ENCODE results near the gene YIF1A. TPM values are rescaled to one million over a fixed set of nuclear protein-coding genes. Genes with fewer than 3 reads are reported as not detected.
"Not testable (repeated sequence)": the region's sequence is repeated elsewhere in the genome, so short reads cannot be mapped to it uniquely, and the experiment has no call there.

Gene YIF1A
- total RNA-seq, 1 donor from 2014 or later = 32.4 TPM

DNA sequence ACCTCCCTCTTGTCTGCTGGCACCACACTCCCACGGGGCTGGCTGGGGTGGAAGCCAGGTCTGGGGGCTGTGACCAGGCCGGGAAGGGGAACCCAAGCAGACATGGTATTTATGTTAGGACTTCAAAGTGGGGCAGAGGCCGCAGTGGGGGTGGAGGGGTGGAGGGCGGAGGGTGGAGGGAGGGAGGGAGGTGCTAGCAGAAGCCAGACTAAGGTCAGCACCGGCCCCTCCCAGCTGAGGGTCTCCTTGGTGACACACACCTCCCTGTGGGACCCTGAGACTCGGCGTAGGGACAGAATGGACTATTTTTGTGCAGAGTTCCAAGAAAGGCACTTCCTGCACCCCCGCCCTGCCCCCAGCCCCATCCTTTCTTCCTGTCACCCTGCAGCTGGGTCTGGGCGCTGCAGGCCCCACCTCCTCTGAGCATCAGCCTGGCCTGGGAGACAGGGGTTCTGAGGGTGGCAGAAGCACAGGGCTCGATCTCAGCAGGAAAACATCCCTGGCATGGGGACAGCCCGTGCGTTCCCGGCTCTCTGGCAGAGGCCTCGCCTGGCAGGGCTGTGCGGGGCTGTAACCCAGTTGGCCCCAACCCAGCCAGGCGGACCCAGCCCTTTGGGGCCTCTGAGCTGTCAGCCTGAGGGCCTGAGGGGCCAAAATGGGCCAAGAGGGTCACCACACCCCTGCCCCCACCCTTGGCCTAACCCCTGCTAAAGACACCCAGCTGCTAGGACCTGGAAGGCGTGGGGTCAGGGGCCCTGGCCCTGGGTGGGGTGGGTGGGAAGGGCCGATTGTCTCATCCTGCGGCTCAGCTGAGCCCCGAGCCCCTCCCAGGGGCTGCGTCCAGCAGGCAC lies 37.5 kb upstream of the YIF1A start:
- no peak for DNase-seq

DNA sequence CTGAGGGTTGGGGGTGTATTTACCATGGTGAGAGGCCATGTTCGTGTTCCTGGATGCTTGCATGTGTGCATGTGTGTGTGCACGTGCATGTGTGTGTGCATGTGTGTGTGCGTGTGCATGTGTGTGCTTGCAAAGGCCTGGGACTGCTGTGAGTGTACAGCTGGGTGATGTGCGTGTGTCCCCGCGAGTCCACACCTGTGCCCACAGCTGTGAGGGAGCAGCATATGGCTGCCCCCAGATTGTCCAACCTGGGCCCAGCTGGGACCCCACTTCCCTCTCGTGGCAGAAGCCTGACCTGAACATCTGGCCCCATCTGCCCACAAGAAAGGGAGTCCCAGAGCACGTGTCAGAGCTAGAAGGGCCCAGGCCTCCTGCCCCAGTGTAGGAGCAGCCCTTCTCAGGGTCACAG lies 36.3 kb upstream of the YIF1A start:
- DNase-seq = no peak

DNA sequence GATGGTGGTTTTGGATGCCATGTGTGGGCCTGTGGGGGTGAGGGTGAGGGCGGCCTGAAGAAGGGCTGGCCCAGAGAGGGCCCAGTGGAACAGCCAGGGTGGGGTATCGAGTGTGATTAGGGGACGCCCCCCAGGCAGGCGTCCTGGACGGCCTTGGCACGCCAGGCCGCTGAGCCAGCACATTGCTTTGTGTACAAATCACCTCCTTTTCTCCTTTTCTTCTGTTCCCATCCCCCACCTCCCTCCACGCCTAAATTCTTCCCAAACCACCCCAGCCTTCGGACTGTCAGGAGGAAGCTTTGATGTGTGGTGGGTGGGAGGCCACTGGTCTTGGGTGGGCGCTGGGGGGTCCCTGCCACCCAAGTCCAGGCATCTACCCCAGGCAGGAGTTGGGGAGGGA lies 35.7 kb upstream of the YIF1A start:
- DNase-seq = no peak

GRCh38 chr11:66323684-66324083 lies 34.7 kb upstream of the YIF1A start:
- no peak for DNase-seq

GRCh38 chr11:66322732-66323427 lies 33.9 kb upstream of the YIF1A start:
- DNase-seq = no peak

- no peak for DNase-seq
These were observed 32.7 kb upstream of the YIF1A start for GRCh38 chr11:66321606-66322005.

- DNase-seq = not testable (repeated sequence)
These were observed 31.8 kb upstream of the YIF1A start for GRCh38 chr11:66320748-66321147.

GRCh38 chr11:66320289-66320688 lies 31.3 kb upstream of the YIF1A start:
- not testable (repeated sequence) for DNase-seq

GRCh38 chr11:66318600-66318970 lies 29.6 kb upstream of the YIF1A start:
- DNase-seq = no peak

GRCh38 chr11:66317723-66318599 lies 29.0 kb upstream of the YIF1A start:
- DNase-seq = peak; percentile 30

- DNase-seq = no peak
These were observed 28.4 kb upstream of the YIF1A start for GRCh38 chr11:66317322-66317722.

GRCh38 chr11:66316849-66317251 lies 27.9 kb upstream of the YIF1A start, which contains the start of gene CD248:
TSS of gene CD248 (minus strand) at chr11:66317044. CDS start at chr11:66317027, 17 bp downstream.
- DNase-seq = no peak

GRCh38 chr11:66315921-66316811 lies 27.2 kb upstream of the YIF1A start:
- DNase-seq = no peak

DNA sequence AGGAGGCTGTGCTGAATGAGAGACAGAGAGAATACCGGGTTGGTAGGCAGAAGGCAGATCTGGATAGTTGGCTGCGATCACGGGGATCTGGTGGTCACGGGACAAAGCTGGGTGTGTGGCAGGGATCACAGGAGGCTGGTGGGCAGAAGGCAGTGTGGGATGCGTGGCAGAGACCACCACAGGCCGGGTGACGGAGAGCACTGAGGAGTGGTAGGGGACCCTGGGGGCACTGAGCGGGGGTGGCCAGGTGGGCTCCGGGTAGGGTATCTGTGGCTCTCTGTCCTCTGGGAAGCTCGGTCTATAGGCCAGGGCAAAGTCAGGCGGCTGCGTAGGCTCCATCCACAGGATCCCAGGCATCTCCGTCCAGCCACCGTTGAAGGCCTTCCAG lies 26.5 kb upstream of the YIF1A start:
- no peak for DNase-seq

DNA sequence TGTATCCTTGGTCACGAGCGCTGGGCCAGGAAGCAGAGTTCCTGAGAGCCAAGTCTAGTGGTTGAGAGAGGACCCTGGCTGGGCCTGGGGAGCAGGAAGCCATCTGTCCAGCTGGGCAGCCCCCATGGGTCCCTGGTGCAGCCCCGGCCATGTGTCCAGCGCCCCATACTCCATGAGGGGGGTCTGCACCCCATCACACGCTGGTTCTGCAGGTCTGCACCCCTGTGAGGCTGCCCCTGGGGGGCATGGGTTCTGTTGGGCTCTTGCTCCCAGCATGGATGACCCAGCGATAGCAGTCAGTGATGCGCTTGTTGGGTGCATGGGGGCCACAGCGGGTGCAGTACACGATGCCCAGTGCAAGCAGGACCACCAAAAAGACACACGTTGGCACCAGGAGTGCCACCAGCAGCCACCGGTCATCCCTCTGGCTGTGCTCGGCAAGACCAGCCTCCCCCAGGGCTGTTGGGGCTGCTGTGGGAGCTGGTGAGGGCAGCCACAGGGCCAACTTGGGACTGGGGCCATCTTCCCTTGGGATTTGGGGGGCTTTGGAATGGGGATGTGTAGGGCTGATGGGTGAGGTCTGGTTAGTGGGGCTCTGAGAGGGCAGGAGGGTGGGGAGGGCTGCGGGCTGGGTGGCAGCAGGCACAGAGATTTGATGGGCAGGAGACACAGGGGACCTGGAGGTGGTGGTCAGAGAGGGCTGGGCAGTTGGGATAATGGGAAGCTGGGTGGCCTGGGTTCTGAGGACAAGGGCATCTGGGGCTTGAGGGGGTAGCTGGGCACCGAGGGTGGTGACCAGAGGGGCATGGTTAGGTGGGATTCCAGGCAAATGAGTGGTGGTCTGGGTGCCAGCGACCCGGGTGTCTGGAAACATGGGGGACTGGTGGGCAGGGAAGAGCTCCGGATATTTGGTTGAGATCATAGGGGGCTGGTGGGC lies 25.9 kb upstream of the YIF1A start:
- DNase-seq = no peak

GRCh38 chr11:66314186-66314501 lies 25.2 kb upstream of the YIF1A start:
- no peak for DNase-seq

GRCh38 chr11:66313321-66314185 lies 24.6 kb upstream of the YIF1A start:
- no peak for DNase-seq

GRCh38 chr11:66312549-66313320 lies 23.8 kb upstream of the YIF1A start:
- peak; percentile 94 for DNase-seq

Measured in occipital lobe (tissue), 2 donors.